Islet precursor cell (in vitro differentiated cells): Measurements from ENCODE around the gene SRCAP.

Experiments used
- DNase-seq: peaks from one replicate; pipeline ENCODE4 v3.0.0-alpha.2; 2018

Gene SRCAP

GRCh38 chr16:30698816-30699614 is at the start of gene SRCAP:
Gene SRCAP, plus strand, starts transcription at chr16:30699171. Its CDS starts 1,654 bp downstream, at chr16:30700825.
- peak; percentile 93 for DNase-seq

- DNase-seq: no peak
Observed at GRCh38 chr16:30649725-30650368, 49.1 kb upstream of the SRCAP start.

GRCh38 chr16:30650369-30651123 is 48.4 kb upstream of the SRCAP start, which contains the start of gene PRR14:
Gene PRR14, plus strand, starts transcription at chr16:30650960. Its CDS starts 686 bp downstream, at chr16:30651646.
- DNase-seq: peak; percentile 100

- peak; percentile 79 for DNase-seq
Observed at GRCh38 chr16:30651124-30652004, 47.6 kb upstream of the SRCAP start.

- DNase-seq: no peak
Observed at GRCh38 chr16:30652005-30652296, 47.0 kb upstream of the SRCAP start.

- no peak for DNase-seq
Observed at GRCh38 chr16:30652718-30653117, 46.3 kb upstream of the SRCAP start.

- no peak for DNase-seq
Observed at GRCh38 chr16:30654856-30655255, 44.1 kb upstream of the SRCAP start.

GRCh38 chr16:30655815-30656347 is 43.1 kb upstream of the SRCAP start:
- DNase-seq: no peak

GRCh38 chr16:30656388-30656787 is 42.6 kb upstream of the SRCAP start:
- no peak for DNase-seq

GRCh38 chr16:30656974-30657865 is 41.8 kb upstream of the SRCAP start:
- no peak for DNase-seq

- peak; percentile 100 for DNase-seq
Observed at GRCh38 chr16:30657866-30658730, 40.9 kb upstream of the SRCAP start, which contains the start of gene FBRS. Gene FBRS, plus strand, starts transcription at chr16:30658431. Its CDS starts 1,088 bp downstream, at chr16:30659519.

GRCh38 chr16:30658731-30659506 is 40.1 kb upstream of the SRCAP start:
- DNase-seq: peak; percentile 98

- no peak for DNase-seq
Observed at GRCh38 chr16:30659507-30660423, 39.2 kb upstream of the SRCAP start.

GRCh38 chr16:30660424-30661261 is 38.3 kb upstream of the SRCAP start:
- no peak for DNase-seq

- no peak for DNase-seq
Observed at GRCh38 chr16:30662449-30662848, 36.5 kb upstream of the SRCAP start.

GRCh38 chr16:30663038-30663437 is 35.9 kb upstream of the SRCAP start:
- no peak for DNase-seq

GRCh38 chr16:30663820-30664219 is 35.2 kb upstream of the SRCAP start:
- DNase-seq: no peak
